ENCODE data around the gene TICRR. TPM values are rescaled to one million over a fixed set of nuclear protein-coding genes. Genes with fewer than 3 reads are reported as not detected.

The TICRR gene
- total RNA-seq, 4 donors from 2014 or later: 0.60 TPM; not detected in 3

- Histone ChIP-seq H3K9me3 (no peaks in the 10 kb centered on the region), H3K4me1 (no peaks in the 10 kb centered on the region), H3K27me3 (peaks cover 0 to 12% of the 10 kb centered on the region in 2 donors), H3K4me3 (no peak overlapping the region), H3K27ac (no peak overlapping the region), H3K36me3 (no peaks in the 10 kb centered on the region)
- 47 to 48% methylated on average over 9 of the region's 9 CpGs for WGBS, 2 donors
- TF ChIP-seq EP300 (IDR thresholded peaks at IDR 0.05) (no peak), CTCF (IDR thresholded peaks at IDR 0.05) (peak; percentile 39 to 76 (median 70))
- DNase-seq (ENCODE audit: low spot score in 2 of 2): peak in 1 of 2 donors; percentile 73
Observed at GRCh38 chr15:89556413-89557262, 18.6 kb upstream of the TICRR start.

- Histone ChIP-seq H3K27ac (no peak overlapping the region), H3K36me3 (no peaks in the 10 kb centered on the region), H3K27me3 (peaks cover 0 to 12% of the 10 kb centered on the region in 2 donors), H3K4me3 (no peak overlapping the region), H3K9me3 (no peaks in the 10 kb centered on the region), H3K4me1 (no peaks in the 10 kb centered on the region)
- TF ChIP-seq CTCF (IDR thresholded peaks at IDR 0.05): no peak
- no peak for TF ChIP-seq EP300 (IDR thresholded peaks at IDR 0.05)
- no peak for TF ChIP-seq POLR2A (IDR thresholded peaks at IDR 0.05)
- DNase-seq (ENCODE audit: low spot score in 2 of 2): no peak
- WGBS, 2 donors: 55 to 58% methylated on average over 5 of the region's 5 CpGs
Observed at GRCh38 chr15:89559769-89560264, 15.5 kb upstream of the TICRR start.

GRCh38 chr15:89566181-89566580 is 9.1 kb upstream of the TICRR start:
- Histone ChIP-seq H3K4me1 (no peaks in the 10 kb centered on the region), H3K27me3 (no peaks in the 10 kb centered on the region), H3K27ac (peak overlapping the region in 1 of 4 donors; percentile 43), H3K4me3 (no peak overlapping the region), H3K36me3 (no peaks in the 10 kb centered on the region), H3K9me3 (peaks cover 0 to 5% (median 0%) of the 10 kb centered on the region in 4 donors)
- no peak for DNase-seq (ENCODE audit: low spot score in 2 of 2)
- 55 to 58% methylated on average over 7 of the region's 7 CpGs for whole genome bisulfite sequencing, 2 donors
- TF ChIP-seq EP300 (IDR thresholded peaks at IDR 0.05) (no peak), CTCF (IDR thresholded peaks at IDR 0.05) (no peak), POLR2A (IDR thresholded peaks at IDR 0.05) (no peak)

GRCh38 chr15:89566621-89567294 is 8.5 kb upstream of the TICRR start:
- peaks cover 0 to 5% (median 0%) of the 10 kb centered on the region in 4 donors for H3K9me3 ChIP-seq
- H3K4me3 ChIP-seq: no peak overlapping the region
- H3K36me3 ChIP-seq: no peaks in the 10 kb centered on the region
- H3K27ac ChIP-seq: no peak overlapping the region
- DNase-seq (ENCODE audit: low spot score in 2 of 2): no peak
- no peak for TF ChIP-seq POLR2A (IDR thresholded peaks at IDR 0.05)
- no peak for TF ChIP-seq EP300 (IDR thresholded peaks at IDR 0.05)
- TF ChIP-seq CTCF (IDR thresholded peaks at IDR 0.05): no peak
- 81 to 87% methylated on average over 5 of the region's 5 CpGs for WGBS, 2 donors
- H3K27me3 ChIP-seq: no peaks in the 10 kb centered on the region
- no peaks in the 10 kb centered on the region for H3K4me1 ChIP-seq

Measured in tibial nerve (tissue), 4 donors.